ENCODE data around the gene LMAN1. TPM values are rescaled to one million over a fixed set of nuclear protein-coding genes. Genes with fewer than 3 reads are reported as not detected.

The LMAN1 gene
- total RNA-seq, 1 donor from 2014 or later: 78.2 TPM

DNA sequence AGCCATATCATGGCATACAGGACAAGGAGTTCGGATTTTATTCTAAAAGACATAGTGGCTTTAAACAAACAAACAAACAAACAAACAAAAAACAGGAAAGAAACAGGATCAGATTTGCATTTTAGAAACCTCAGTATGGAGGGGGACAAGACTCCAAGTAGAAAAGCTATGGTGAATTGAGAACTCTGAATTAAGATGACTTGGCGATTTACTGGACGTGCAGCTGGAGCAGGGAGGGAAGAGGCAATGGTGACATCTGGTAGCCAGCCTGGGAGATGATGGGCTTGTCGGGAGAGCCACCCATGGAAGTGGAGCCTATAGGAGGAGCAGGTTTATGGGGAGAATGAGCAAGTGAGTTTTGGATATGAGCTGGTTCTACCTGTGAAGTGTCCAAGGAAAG, 53.8 kb downstream of the LMAN1 start:
- no peak for DNase-seq (ENCODE audit: low read depth in 2 of 2)

DNA sequence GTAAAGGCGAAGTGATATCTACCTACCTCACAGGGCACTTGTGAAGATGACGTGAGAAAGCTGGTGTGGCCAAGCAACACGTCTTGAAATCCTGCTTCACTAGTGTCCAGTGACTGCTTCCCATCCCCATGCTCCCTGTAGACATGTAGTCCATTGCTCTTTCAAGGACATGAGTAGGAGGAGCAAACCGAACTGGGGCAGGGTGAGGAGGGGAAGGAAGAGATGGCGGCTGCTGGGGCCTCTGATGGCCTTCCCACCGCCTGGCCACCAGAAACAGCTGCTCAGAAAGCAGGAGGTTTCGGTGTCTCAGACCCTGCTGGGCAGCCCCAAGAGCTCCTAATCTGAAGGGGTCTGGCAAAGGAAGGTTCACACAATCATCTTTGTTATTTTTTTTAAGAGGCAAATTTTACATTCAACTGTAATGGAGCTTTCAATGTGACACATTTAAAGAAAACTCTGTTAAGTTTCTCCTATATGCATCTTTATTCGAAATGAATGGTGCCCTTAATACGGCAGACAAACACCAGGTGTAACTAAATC, 55.3 kb downstream of the LMAN1 start:
- DNase-seq (ENCODE audit: low read depth in 2 of 2): no peak

DNA sequence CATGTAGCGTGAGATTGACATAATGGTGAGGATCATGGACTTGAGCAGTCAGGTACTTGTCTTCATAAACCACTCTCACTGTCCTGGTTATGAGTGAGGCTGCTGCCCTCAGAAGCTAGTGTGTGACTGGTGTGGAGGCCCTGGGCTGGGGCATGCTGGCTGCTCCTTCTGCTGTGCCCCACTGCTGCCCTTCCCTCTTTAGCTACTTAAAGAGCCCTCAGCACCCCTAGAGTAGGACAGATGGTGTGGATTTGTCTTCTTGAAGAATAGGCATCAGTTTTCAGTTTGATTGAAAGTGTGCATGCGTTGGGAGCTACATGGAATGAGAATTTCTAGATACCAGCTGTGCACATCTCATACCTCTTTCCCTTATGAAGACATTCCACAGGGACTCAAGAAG, 56.1 kb downstream of the LMAN1 start:
- no peak for DNase-seq (ENCODE audit: low read depth in 2 of 2)

DNA sequence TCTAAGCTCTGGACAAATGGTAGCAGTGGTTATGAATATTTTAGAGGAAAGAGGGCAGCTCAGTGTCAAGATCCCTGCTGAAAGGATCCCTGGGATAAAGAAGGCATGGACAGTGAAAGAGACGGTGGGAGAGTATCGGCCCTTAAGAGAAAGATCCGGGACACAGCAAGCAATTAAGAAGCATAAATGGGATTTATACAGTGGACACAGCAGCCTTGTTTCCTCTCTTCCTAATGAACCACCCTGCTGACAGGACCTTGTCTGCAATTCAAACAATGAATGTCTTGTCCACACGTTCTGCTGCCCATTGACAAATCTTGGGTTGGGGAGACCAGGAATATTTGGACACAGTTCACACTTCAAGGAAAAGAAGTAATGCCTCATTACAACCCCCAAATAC, 57.1 kb downstream of the LMAN1 start:
- no peak for DNase-seq (ENCODE audit: low read depth in 2 of 2)

DNA sequence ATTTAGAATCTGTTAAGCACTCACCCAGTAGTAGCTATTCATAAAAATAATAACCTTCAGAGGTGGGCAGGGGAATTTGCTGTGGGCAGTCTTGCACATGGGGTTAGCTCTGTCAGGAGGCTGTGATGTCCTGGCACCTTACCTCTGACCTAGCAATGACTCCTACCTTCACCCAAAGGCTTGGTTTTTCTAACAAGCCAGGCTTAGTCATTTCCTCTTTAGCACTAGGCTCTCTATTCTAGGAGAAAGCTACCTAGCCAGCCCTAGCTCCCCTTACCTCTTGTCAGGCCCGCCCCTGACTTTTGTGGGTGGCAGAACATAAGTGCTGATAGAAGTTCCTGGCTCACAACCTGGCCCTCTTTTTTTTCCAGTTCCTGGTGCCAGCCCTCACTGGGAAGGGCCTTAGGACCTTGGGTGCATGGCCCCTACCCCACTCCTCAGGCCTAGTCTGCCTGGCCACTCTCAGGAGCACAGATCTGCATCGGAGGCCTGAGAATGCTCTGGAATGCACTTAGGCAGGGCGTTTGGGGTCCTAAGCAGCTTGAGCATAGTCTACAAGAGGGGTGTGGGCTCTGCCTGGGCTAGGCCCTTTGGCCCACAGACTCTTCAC, 58.3 kb downstream of the LMAN1 start:
- no peak for DNase-seq (ENCODE audit: low read depth in 2 of 2)

DNA sequence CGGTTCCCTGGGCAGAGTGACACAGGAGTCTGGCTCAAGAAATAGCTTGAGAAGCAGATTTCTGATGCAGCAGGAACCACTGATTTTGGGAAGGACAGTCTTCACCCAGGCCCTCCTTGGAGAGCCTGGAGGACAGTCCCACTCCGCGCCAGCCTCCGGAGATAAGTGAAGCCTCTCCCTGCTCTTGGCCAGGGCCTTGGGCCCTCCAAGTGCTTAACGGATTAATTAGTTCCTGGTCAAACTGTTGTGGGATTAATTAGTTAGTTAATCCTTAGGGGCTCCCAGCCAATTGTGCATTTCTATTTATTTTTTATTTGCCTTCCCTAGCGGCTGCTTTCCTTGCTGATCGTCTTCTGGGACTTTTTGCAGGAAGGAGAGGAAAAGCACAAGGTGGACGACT, 60.2 kb downstream of the LMAN1 start:
- DNase-seq (ENCODE audit: low read depth in 2 of 2): no peak

DNA sequence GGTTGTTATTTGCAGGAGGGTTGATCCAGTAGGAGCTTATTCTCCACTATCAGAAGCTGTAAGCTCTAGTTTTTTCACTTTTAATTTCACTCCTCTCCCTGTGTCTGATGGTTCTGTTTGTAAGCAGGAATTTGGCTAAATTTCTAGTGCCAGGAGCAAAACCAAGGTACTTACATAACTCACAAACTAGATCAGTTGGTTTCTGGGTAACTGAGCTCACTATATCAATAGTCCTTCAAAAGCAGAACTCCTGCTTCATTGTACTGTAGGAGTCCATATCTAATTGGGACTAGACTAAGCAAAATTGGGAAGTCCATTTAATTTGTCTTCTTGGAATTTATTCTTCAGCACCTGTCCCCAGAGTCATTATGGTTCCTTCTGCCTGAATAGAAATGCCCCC, 65.7 kb downstream of the LMAN1 start:
- no peak for DNase-seq (ENCODE audit: low read depth in 2 of 2)

DNA sequence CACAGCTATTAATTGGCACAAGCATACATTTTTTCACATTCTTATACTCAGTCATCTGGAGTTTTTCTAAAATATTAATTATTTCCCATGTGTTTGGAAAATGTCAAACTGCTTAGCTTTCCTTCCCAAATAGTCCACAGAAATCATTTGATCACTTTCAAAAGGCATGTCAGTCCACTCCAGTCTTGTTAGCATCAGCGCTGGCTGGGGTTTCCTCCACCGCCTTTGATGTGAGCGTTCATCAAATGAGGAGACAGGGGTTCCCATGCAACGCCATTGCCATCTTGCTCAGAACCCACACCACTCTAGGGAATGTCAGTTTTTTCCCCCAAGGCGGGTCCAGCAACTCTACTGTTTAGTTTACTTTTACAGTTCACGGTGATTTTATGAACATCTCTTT, 72.7 kb downstream of the LMAN1 start:
- no peak for DNase-seq (ENCODE audit: low read depth in 2 of 2)

DNA sequence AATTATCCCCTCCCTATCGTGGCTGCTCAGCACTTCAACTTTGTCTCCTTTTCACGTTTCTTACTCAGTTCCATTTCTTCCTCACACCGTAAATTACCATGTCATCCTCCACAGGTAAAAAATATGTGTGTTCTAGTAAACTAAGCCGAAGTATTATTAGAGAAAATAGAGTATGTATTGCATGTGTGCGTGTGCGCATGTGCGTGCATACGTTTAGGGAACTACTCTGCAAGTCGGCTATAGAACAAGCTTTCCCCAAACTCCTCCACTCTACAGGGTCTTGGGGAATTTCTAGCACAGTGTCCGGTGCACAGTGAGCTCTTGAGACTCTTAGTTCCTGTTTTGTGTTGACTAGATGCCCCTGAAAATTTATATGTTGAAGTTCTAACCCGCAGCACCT, 76.7 kb downstream of the LMAN1 start:
- DNase-seq (ENCODE audit: low read depth in 2 of 2): no peak

DNA sequence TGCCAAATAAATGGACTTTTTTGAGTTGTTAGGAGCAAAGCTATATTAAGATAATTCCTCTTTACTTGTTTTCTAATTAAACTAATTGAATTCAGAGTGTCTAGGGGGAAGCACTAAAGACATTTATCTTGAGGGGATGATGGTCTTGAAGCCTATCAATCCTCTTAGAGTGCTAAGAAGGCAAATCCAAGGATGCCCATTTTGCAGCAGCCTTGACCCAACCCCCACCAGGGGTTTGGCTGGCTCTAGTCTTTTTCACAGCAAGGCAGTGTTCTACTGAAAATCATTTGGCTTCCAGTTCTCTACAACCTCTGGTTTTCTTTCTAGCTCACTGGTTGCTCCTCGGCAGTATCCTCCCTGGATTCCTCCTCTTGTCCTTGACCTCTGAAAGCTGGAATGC, 79.3 kb downstream of the LMAN1 start:
- no peak for DNase-seq (ENCODE audit: low read depth in 2 of 2)

DNA sequence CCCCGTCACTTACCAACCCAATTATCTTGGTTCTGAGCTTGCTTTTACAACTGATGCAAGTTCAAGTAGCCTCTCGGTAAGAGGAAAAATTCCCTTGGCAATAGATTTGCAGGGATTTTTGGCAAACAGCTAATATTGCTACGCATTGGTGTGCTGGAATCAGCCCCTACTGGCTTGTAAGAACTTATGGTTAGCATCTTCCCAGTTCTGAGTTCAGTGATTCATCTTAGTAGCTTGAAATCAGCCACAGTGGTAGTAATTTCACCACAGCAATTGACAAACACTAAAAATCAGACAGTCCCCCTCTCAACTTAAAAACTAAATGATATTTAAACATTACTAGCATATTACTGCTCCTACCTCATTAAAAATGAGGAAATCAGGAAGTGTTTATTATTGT, 79.9 kb downstream of the LMAN1 start:
- no peak for DNase-seq (ENCODE audit: low read depth in 2 of 2)

DNA sequence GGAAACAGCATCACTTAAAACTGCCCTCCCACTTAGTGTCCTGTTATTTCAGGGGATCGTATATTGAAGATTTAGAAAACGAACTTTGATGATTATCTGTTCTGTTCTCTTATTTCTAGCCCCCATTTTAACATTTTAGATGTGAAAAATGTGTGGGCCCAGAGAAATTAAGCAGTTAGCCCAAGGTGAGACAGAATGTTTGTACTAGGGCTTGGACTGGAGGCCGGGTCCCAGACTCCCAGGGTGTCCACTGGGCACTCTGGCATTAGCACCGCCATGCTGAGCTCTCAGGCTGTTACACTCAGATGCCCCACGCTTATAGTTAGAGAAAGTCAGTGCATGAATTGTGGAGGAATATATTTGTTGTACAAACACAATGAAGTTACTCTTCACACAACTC, 80.3 kb downstream of the LMAN1 start:
- no peak for DNase-seq (ENCODE audit: low read depth in 2 of 2)

Other genes with a start within 250 kb of the LMAN1 start
- gene SEC11C, start 219.4 kb downstream of the LMAN1 start, total RNA-seq: 18.5 and 21.4 TPM in 2 replicates
- not detected in 2 replicates for gene GRP, start 139.1 kb downstream of the LMAN1 start, total RNA-seq
- not detected in 2 replicates for gene RAX, start 85.8 kb downstream of the LMAN1 start, total RNA-seq
- gene CPLX4, start 40.6 kb downstream of the LMAN1 start, total RNA-seq: not detected in 2 replicates